Neural cell (in vitro differentiated cells): ENCODE data around the gene OGA. TPM values are rescaled to one million over a fixed set of nuclear protein-coding genes. Genes with fewer than 3 reads are reported as not detected.

Source experiments
- H2AFZ ChIP-seq: fragments of 200-600, 300-800 bp; sonication (generic), shearing (Covaris generic); 2 replicates; pipeline ENCODE4 v1.6.0; 2014; ENCODE audit warnings: low read depth, mild to moderate bottlenecking, antibody characterized with exemption, low read length, moderate library complexity
- H3F3A ChIP-seq: fragments of 200-600 bp; shearing (Covaris generic); 2 replicates; pipeline ENCODE4 v1.6.1; 2016; ENCODE audit warnings: mild to moderate bottlenecking, moderate library complexity, mixed read lengths, antibody characterized with exemption, low read length; ENCODE audit not compliant: insufficient read depth, poor library complexity, severe bottlenecking
- H3K27ac ChIP-seq: fragments of 200-600, 300-800 bp; sonication (generic), shearing (Covaris generic); 2 replicates; pipeline ENCODE4 v1.5.1; 2014; ENCODE audit warnings: mild to moderate bottlenecking, low read length, moderate library complexity
- H3K27me3 ChIP-seq: fragments of 300-800, 200-600 bp; sonication (generic), shearing (Covaris generic); 2 replicates; pipeline ENCODE4 v1.6.0; 2014; ENCODE audit warnings: mild to moderate bottlenecking, low read depth, low read length, moderate library complexity; ENCODE audit not compliant: insufficient read depth
- H3K36me3 ChIP-seq: fragments of 300-800, 200-600 bp; sonication (generic), shearing (Covaris generic); 2 replicates; pipeline ENCODE4 v1.5.1; 2014; ENCODE audit warnings: mild to moderate bottlenecking, antibody characterized with exemption, low read length, moderate library complexity; ENCODE audit not compliant: insufficient read depth
- H3K4me2 ChIP-seq: fragments of 300-800, 200-600 bp; sonication (generic), shearing (Covaris generic); 2 replicates; pipeline ENCODE4 v1.6.0; 2014; ENCODE audit warnings: mild to moderate bottlenecking, low read length
- H3K4me3 ChIP-seq: fragments of 300-800, 200-600 bp; sonication (generic), shearing (Covaris generic); 2 replicates; pipeline ENCODE4 v1.5.1; 2014; ENCODE audit warnings: mild to moderate bottlenecking, low read length, moderate library complexity
- H3K79me2 ChIP-seq: fragments of 200-600 bp; shearing (Covaris generic); replicated peaks from 2 replicates; pipeline ENCODE4 v1.6.0; 2014; ENCODE audit warnings: mild to moderate bottlenecking, low read length, moderate library complexity; ENCODE audit not compliant: insufficient read depth
- H3K9ac ChIP-seq: fragments of 300-800, 200-600 bp; sonication (generic), shearing (Covaris generic); 2 replicates; pipeline ENCODE4 v1.6.1; 2016; ENCODE audit warnings: mild to moderate bottlenecking, low read length, mixed read lengths
- H3K9me2 ChIP-seq: fragments of 200-600 bp; shearing (Covaris generic); 2 replicates; pipeline ENCODE4 v1.6.1; 2016; ENCODE audit warnings: mild to moderate bottlenecking, low read length, mixed read lengths; ENCODE audit not compliant: insufficient read depth
- H3K9me3 ChIP-seq: fragments of 200-600, 300-800 bp; sonication (generic), shearing (Covaris generic); 2 replicates; pipeline ENCODE4 v1.6.1; 2016; ENCODE audit warnings: mild to moderate bottlenecking, mixed run types, low read length, moderate library complexity, mixed read lengths
- H4K20me1 ChIP-seq: fragments of 200-600 bp; shearing (Covaris generic); 2 replicates; pipeline ENCODE4 v1.6.1; 2016; ENCODE audit warnings: mild to moderate bottlenecking, mixed run types; ENCODE audit not compliant: insufficient read depth
- EP300 ChIP-seq: fragments of 450-650 bp; conservative IDR thresholded peaks from 2 replicates; pipeline ENCODE4 v1.6.1; 2014; ENCODE audit warnings: antibody characterized with exemption, mild to moderate bottlenecking, moderate library complexity; ENCODE audit not compliant: poor library complexity, severe bottlenecking
- EZH2 ChIP-seq: fragments of 200-600, 300-800 bp; shearing (Covaris generic), sonication (generic); IDR thresholded peaks from 2 replicates; pipeline ENCODE4 v1.6.1; 2014; ENCODE audit warnings: antibody characterized with exemption, low read length, borderline replicate concordance, mild to moderate bottlenecking; ENCODE audit not compliant: insufficient read depth, poor library complexity, severe bottlenecking
- MXI1 ChIP-seq: fragments of 450-650 bp; conservative IDR thresholded peaks from 2 replicates; pipeline ENCODE4 v1.6.1; 2014; ENCODE audit warnings: antibody characterized with exemption, mild to moderate bottlenecking; ENCODE audit not compliant: poor library complexity, severe bottlenecking
- POLR2AphosphoS5 ChIP-seq: IDR thresholded peaks from 2 replicates; pipeline ENCODE4 v1.6.1; 2012
- RAD21 ChIP-seq: fragments of 450-650 bp; conservative IDR thresholded peaks from 2 replicates; pipeline ENCODE4 v1.6.1; 2014; ENCODE audit warnings: antibody characterized with exemption, mild to moderate bottlenecking, moderate library complexity
- SMC3 ChIP-seq: fragments of 450-650 bp; conservative IDR thresholded peaks from 2 replicates; pipeline ENCODE4 v1.6.1; 2014; ENCODE audit warnings: antibody characterized with exemption, mild to moderate bottlenecking, moderate library complexity; ENCODE audit not compliant: poor library complexity
- TAF1 ChIP-seq: IDR thresholded peaks from 2 replicates; pipeline ENCODE4 v1.6.1; 2012; ENCODE audit warnings: low read depth
- polyA plus RNA-seq: library from polyadenylated mRNA; depleted of rRNA; stranded (reverse); fragments of >200 nt; gene quantifications from 2 replicates; pipeline ENCODE4 v1.2.3, GENCODE V29; 2014
- TF ChIP-seq, protein P1 (sequence below): IDR thresholded peaks from 2 replicates; pipeline ENCODE4 v1.6.1; 2012; ENCODE audit warnings: borderline replicate concordance
- TF ChIP-seq, protein P2 (sequence below): fragments of 450-650 bp; IDR thresholded peaks from 2 replicates; pipeline ENCODE4 v1.5.1; 2014; ENCODE audit warnings: antibody characterized with exemption, mild to moderate bottlenecking, moderate library complexity; ENCODE audit not compliant: poor library complexity, severe bottlenecking

OGA gene
- polyA plus RNA-seq, 1 donor from 2014 or later: 357 TPM

DNA sequence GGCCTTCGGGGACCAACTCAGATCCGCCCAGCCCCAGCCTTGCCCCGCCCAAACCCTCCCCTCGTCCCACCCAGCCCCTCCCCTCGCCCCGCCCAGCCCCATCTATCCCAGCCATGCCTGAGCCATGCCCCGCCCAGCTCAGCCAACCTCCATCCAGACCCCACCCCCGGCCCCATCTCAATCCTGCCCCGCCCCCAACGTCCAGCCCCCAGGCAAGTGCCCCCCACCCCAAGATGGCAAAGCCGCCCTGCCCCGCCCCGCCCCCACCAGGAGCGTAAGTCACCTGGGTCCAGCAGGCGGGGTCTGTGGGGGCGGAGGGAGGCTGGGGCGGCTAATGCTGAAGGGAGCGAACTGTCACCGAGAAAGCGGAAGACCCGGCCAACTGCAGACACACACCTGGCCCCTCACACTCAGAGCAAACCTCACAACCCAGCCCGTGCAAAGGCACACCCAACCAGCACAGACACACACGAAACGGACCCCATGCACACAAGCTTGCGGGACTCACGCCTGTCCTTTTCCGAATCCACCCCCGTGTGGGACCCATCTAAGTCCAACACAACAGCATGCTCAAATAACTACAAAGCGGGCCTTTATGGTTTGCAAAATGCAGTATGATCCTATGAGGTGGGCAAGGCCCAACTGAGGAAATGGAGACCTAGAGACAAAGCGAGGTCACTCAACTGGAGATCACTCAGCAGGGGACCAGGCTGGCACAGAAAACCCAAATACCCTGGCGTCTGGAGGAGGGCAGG, 11.5 kb upstream of the OGA start:
- Histone ChIP-seq H3K4me2 (no peak overlapping the region), H3K27ac (peak overlapping the region; percentile 43), H4K20me1 (no peaks in the 10 kb centered on the region), H3K4me3 (peak overlapping the region; percentile 59), H3K9ac (no peak overlapping the region), H3K9me3 (no peaks in the 10 kb centered on the region), H2AFZ (peak overlapping the region; percentile 30), H3K9me2 (no peaks in the 10 kb centered on the region), H3F3A (no peaks in the 10 kb centered on the region), H3K79me2 (no peaks in the 10 kb centered on the region), H3K27me3 (no peaks in the 10 kb centered on the region), H3K36me3 (no peaks in the 10 kb centered on the region)
- TF ChIP-seq SMC3 (no peak), RAD21 (no peak), MXI1 (no peak)
- TF ChIP-seq, protein P1, sequence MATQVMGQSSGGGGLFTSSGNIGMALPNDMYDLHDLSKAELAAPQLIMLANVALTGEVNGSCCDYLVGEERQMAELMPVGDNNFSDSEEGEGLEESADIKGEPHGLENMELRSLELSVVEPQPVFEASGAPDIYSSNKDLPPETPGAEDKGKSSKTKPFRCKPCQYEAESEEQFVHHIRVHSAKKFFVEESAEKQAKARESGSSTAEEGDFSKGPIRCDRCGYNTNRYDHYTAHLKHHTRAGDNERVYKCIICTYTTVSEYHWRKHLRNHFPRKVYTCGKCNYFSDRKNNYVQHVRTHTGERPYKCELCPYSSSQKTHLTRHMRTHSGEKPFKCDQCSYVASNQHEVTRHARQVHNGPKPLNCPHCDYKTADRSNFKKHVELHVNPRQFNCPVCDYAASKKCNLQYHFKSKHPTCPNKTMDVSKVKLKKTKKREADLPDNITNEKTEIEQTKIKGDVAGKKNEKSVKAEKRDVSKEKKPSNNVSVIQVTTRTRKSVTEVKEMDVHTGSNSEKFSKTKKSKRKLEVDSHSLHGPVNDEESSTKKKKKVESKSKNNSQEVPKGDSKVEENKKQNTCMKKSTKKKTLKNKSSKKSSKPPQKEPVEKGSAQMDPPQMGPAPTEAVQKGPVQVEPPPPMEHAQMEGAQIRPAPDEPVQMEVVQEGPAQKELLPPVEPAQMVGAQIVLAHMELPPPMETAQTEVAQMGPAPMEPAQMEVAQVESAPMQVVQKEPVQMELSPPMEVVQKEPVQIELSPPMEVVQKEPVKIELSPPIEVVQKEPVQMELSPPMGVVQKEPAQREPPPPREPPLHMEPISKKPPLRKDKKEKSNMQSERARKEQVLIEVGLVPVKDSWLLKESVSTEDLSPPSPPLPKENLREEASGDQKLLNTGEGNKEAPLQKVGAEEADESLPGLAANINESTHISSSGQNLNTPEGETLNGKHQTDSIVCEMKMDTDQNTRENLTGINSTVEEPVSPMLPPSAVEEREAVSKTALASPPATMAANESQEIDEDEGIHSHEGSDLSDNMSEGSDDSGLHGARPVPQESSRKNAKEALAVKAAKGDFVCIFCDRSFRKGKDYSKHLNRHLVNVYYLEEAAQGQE: no peak
- TF ChIP-seq, protein P2, sequence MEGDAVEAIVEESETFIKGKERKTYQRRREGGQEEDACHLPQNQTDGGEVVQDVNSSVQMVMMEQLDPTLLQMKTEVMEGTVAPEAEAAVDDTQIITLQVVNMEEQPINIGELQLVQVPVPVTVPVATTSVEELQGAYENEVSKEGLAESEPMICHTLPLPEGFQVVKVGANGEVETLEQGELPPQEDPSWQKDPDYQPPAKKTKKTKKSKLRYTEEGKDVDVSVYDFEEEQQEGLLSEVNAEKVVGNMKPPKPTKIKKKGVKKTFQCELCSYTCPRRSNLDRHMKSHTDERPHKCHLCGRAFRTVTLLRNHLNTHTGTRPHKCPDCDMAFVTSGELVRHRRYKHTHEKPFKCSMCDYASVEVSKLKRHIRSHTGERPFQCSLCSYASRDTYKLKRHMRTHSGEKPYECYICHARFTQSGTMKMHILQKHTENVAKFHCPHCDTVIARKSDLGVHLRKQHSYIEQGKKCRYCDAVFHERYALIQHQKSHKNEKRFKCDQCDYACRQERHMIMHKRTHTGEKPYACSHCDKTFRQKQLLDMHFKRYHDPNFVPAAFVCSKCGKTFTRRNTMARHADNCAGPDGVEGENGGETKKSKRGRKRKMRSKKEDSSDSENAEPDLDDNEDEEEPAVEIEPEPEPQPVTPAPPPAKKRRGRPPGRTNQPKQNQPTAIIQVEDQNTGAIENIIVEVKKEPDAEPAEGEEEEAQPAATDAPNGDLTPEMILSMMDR: no peak

DNA sequence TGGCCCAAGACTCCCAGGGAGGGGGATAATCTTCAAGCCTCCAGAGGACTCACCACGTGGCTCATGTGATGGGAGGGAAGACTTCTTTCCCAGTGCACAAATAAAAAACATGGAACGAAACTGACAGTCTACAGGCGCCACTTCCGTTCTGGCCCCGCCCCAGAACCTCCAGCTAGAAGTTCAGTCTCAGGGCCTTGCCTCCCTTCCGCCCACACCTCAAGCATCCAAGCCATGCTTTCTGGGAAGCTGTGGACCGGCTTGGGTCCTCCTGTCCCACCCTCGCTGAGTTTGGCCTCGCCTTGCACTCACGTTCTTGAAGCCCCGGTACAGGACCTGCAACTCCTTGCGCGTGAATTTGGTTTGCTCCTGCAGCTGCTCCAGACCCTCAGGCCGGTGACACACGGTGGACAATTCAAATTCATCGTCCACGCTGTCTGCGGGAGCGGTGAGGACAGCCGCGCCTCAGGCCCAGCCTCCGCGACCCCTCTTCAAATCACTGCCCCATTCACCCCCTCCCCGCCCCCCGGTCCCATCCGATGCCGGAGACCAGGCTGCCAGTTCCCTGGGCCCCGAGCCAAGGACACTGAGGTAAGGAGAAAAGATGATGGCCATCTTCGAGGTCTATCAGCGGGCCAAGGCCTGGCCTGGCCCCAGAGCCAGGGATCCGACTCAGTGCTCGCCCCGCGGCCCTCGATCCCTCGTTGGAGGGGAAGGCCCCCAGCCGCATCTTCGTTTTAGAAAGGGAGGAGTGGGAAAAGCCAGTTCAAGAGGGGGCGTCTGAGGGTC, 10.7 kb upstream of the OGA start:
- H3K4me2 ChIP-seq: no peak overlapping the region
- no peaks in the 10 kb centered on the region for H3K79me2 ChIP-seq
- H3K4me3 ChIP-seq: no peak overlapping the region

More for the DNA sequence above, 10.7 kb upstream of the OGA start:
- no peak overlapping the region for H2AFZ ChIP-seq
- no peaks in the 10 kb centered on the region for H3F3A ChIP-seq
- H3K36me3 ChIP-seq: no peaks in the 10 kb centered on the region
- H4K20me1 ChIP-seq: no peaks in the 10 kb centered on the region
- no peak overlapping the region for H3K9ac ChIP-seq
- no peaks in the 10 kb centered on the region for H3K9me3 ChIP-seq
- no peak overlapping the region for H3K27ac ChIP-seq
- H3K27me3 ChIP-seq: no peaks in the 10 kb centered on the region
- H3K9me2 ChIP-seq: no peaks in the 10 kb centered on the region
- TF ChIP-seq EP300 (no peak), POLR2AphosphoS5 (no peak), EZH2 (no peak), MXI1 (no peak), RAD21 (no peak), TAF1 (no peak), SMC3 (no peak)
- TF ChIP-seq, protein P1: no peak
- TF ChIP-seq, protein P2: no peak
